DOHH2 (cell line): ENCODE measurements around the gene FIGNL2.

ENCODE experiments used
- EZH2phosphoT487 ChIP-seq: fragments of 200-600 bp; sonication (generic); IDR thresholded peaks from 2 replicates; pipeline ENCODE4 v1.6.1; 2017; ENCODE audit warnings: borderline replicate concordance, mild to moderate bottlenecking, antibody characterized with exemption, low read length, moderate library complexity, mixed read lengths
- TF ChIP-seq, protein P1 (sequence below): fragments of 200-600 bp; sonication (generic); IDR thresholded peaks from one replicate; pipeline ENCODE4 v1.5.1; 2014; ENCODE audit warnings: antibody characterized with exemption, mild to moderate bottlenecking, low read depth, low read length; ENCODE audit not compliant: poor library complexity, severe bottlenecking

DNA sequence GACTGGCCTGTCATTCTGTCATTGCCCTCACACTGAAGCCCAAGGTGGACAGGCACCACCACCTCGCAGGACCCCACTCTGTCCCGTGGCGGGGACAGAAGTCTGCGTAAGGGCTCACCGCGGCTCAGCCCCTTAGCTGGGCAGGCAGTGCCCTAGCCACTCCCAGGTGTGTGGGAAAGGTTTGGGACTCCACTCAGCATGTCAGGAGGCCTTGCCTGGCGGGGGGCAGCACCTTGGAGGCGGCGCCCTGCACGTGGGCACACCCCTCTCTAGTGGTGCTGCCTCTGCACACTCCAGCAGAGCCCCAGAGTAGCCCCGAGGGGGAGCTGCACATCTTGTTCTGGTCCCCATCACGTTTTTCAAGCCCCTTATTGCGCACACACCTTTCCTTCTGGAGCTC is 35.6 kb downstream of the FIGNL2 start:
- TF ChIP-seq, protein P1, sequence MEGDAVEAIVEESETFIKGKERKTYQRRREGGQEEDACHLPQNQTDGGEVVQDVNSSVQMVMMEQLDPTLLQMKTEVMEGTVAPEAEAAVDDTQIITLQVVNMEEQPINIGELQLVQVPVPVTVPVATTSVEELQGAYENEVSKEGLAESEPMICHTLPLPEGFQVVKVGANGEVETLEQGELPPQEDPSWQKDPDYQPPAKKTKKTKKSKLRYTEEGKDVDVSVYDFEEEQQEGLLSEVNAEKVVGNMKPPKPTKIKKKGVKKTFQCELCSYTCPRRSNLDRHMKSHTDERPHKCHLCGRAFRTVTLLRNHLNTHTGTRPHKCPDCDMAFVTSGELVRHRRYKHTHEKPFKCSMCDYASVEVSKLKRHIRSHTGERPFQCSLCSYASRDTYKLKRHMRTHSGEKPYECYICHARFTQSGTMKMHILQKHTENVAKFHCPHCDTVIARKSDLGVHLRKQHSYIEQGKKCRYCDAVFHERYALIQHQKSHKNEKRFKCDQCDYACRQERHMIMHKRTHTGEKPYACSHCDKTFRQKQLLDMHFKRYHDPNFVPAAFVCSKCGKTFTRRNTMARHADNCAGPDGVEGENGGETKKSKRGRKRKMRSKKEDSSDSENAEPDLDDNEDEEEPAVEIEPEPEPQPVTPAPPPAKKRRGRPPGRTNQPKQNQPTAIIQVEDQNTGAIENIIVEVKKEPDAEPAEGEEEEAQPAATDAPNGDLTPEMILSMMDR, result no peak
- TF ChIP-seq EZH2phosphoT487, result no peak
